Activated CD8-positive, alpha-beta memory T cell treated with anti-CD3 and anti-CD28 coated beads, Interleukin-2, amount 50 U/mL, for 48 hours (primary cell): ENCODE results near the gene TTC28.
"Not testable (repeated sequence)": the region's sequence is repeated elsewhere in the genome, so short reads cannot be mapped to it uniquely, and the experiment has no call there.

Source experiments
- DNase-seq: peaks from one replicate; pipeline ENCODE4 v3.0.0-alpha.2; 2020

TTC28 gene

GRCh38 chr22:28679611-28680287 is at the start of gene TTC28:
Gene TTC28 (minus strand): TSS chr22:28679840. CDS start chr22:28679723, 117 bp downstream.
- DNase-seq = peak; percentile 60

GRCh38 chr22:28728621-28729313 is 49.1 kb upstream of the TTC28 start:
- no peak for DNase-seq

- DNase-seq = no peak
Observed at GRCh38 chr22:28728002-28728401, 48.4 kb upstream of the TTC28 start.

GRCh38 chr22:28718044-28718443 is 38.4 kb upstream of the TTC28 start:
- no peak for DNase-seq

GRCh38 chr22:28716686-28717085 is 37.0 kb upstream of the TTC28 start:
- no peak for DNase-seq

GRCh38 chr22:28715611-28716010 is 36.0 kb upstream of the TTC28 start:
- no peak for DNase-seq

- no peak for DNase-seq
Observed at GRCh38 chr22:28714043-28714628, 34.5 kb upstream of the TTC28 start.

- no peak for DNase-seq
Observed at GRCh38 chr22:28711820-28712777, 32.5 kb upstream of the TTC28 start.

GRCh38 chr22:28711341-28711740 is 31.7 kb upstream of the TTC28 start:
- no peak for DNase-seq

- no peak for DNase-seq
Observed at GRCh38 chr22:28710576-28711191, 31.0 kb upstream of the TTC28 start.

- DNase-seq = no peak
Observed at GRCh38 chr22:28710107-28710506, 30.5 kb upstream of the TTC28 start.

- DNase-seq = no peak
Observed at GRCh38 chr22:28706845-28707244, 27.2 kb upstream of the TTC28 start.

GRCh38 chr22:28703436-28703835 is 23.8 kb upstream of the TTC28 start:
- DNase-seq = no peak

GRCh38 chr22:28702891-28703290 is 23.3 kb upstream of the TTC28 start:
- no peak for DNase-seq

GRCh38 chr22:28693041-28693760 is 13.6 kb upstream of the TTC28 start:
- not testable (repeated sequence) for DNase-seq

GRCh38 chr22:28689796-28690195 is 10.2 kb upstream of the TTC28 start:
- DNase-seq = not testable (repeated sequence)

GRCh38 chr22:28682966-28683365 is 3.3 kb upstream of the TTC28 start:
- DNase-seq = peak; percentile 3

GRCh38 chr22:28680813-28681490 is 1.3 kb upstream of the TTC28 start:
- not testable (repeated sequence) for DNase-seq

- peak; percentile 61 for DNase-seq
Observed at GRCh38 chr22:28678778-28679610, 646 bp downstream of the TTC28 start.

- not testable (repeated sequence) for DNase-seq
Observed at GRCh38 chr22:28678170-28678569, 1.5 kb downstream of the TTC28 start.
